Caco-2 (cell line): Measurements from ENCODE around the gene IFI16. TPM values are rescaled to one million over a fixed set of nuclear protein-coding genes. Genes with fewer than 3 reads are reported as not detected.

Experiments used
- BruUV-seq: library from RNA; stranded (reverse); fragments of 400-500 nt; replicated peaks from 2 replicates; lab custom pipeline; 2021; lab: Mats Ljungman, UMichigan
- CTCF ChIA-PET: fragments of 300-600 bp; sonication (Branson Sonifier 250); formaldehyde crosslinking; loops from one replicate; lab custom pipeline; 2022; ENCODE audit warnings: antibody characterized with exemption; lab: Charles Lee
- POLR2A ChIA-PET: fragments of 300-600 bp; sonication (Branson Sonifier 250); formaldehyde crosslinking; loops from one replicate; lab custom pipeline; 2022; ENCODE audit warnings: antibody characterized with exemption; lab: Charles Lee
- DNase-seq, 2 experiments: peaks; one replicate each; pipeline versions ENCODE4 v3.0.0 to v3.0.0-alpha.2; 2020 to 2022
- H3K27me3 ChIP-seq: replicated peaks from 2 replicates; pipeline ENCODE4 v1.6.0; 2011; ENCODE audit warnings: low read length; ENCODE audit not compliant: control insufficient read depth, insufficient read depth
- H3K36me3 ChIP-seq: 2 replicates; pipeline ENCODE4 v1.5.1; 2011; ENCODE audit warnings: low read length; ENCODE audit not compliant: control insufficient read depth, insufficient read depth
- H3K4me1 ChIP-seq: fragments of 250-450 bp; sonication (Bioruptor Pico); 2 replicates; pipeline ENCODE4 v1.5.1; 2020; ENCODE audit warnings: mild to moderate bottlenecking
- H3K4me3 ChIP-seq: 2 replicates; pipeline ENCODE4 v1.5.1; 2011; ENCODE audit warnings: low read depth, mild to moderate bottlenecking, control low read depth, low read length
- H3K9me3 ChIP-seq: fragments of 250-450 bp; sonication (Bioruptor Pico); 2 replicates; pipeline ENCODE4 v1.5.1; 2020; ENCODE audit warnings: mild to moderate bottlenecking, moderate library complexity
- H3K27ac Mint-ChIP-seq: one replicate; pipeline ENCODE4 v1.8.0; 2022; ENCODE audit warnings: mixed read lengths; ENCODE audit not compliant: unreplicated experiment
- H3K27me3 Mint-ChIP-seq: one replicate; pipeline ENCODE4 v1.8.0; 2022; ENCODE audit warnings: mixed read lengths; ENCODE audit not compliant: insufficient read depth, unreplicated experiment
- H3K36me3 Mint-ChIP-seq: one replicate; pipeline ENCODE4 v1.8.0; 2022; ENCODE audit warnings: mild to moderate bottlenecking, mixed read lengths; ENCODE audit not compliant: insufficient read depth, unreplicated experiment
- H3K4me1 Mint-ChIP-seq: one replicate; pipeline ENCODE4 v1.8.0; 2022; ENCODE audit warnings: low read depth, mixed read lengths; ENCODE audit not compliant: unreplicated experiment
- H3K4me3 Mint-ChIP-seq: one replicate; pipeline ENCODE4 v1.8.0; 2022; ENCODE audit warnings: mild to moderate bottlenecking, moderate library complexity, mixed read lengths; ENCODE audit not compliant: unreplicated experiment
- H3K9me3 Mint-ChIP-seq: one replicate; pipeline ENCODE4 v1.8.0; 2022; ENCODE audit warnings: mixed read lengths; ENCODE audit not compliant: unreplicated experiment
- CTCF ChIP-seq, 2 experiments: fragments of 200-600 bp in 1 of 2; IDR thresholded peaks; 1 replicate in 1 of 2; 2 replicates in 1 of 2; pipeline versions ENCODE4 v1.5.1 to v1.8.0; 2011 to 2022; ENCODE audit warnings: antibody characterized with exemption in 1 of 2, control low read depth in 1 of 2, inconsistent platforms in 1 of 2, low read depth in 1 of 2, low read length in 1 of 2, mild to moderate bottlenecking in 1 of 2, moderate library complexity in 1 of 2; ENCODE audit not compliant: insufficient read depth in 1 of 2, severe bottlenecking in 1 of 2, unreplicated experiment in 1 of 2
- intact Hi-C: fragments of 100-400 bp; cut with micrococcal nuclease; formaldehyde crosslinking; loops from one replicate; pipeline ENCODE4 v1.10.0; 2022; ENCODE audit not compliant: unreplicated experiment
- total RNA-seq: library from RNA; stranded (reverse); gene quantifications from 2 replicates; pipeline ENCODE4 v1.2.3, GENCODE V29; 2022

The IFI16 gene
- total RNA-seq, 1 experiment from 2014 or later = not detected

GRCh38 chr1:158969166-158969565 lies 40.5 kb upstream of the IFI16 start:
- no peak for TF ChIP-seq CTCF (IDR thresholded peaks at IDR 0.05; ENCODE audit: insufficient read depth in 1 of 2, low read depth in 1 of 2, low read length in 1 of 2, severe bottlenecking in 1 of 2, unreplicated experiment in 1 of 2)
- H3K4me3 ChIP-seq = no peak overlapping the region
- H3K27me3 ChIP-seq = no peaks in the 10 kb centered on the region
- H3K36me3 Mint-ChIP-seq = no peaks in the 10 kb centered on the region
- POLR2A ChIA-PET = no interaction called here
- no peaks in the 10 kb centered on the region for H3K4me1 ChIP-seq
- H3K4me3 Mint-ChIP-seq = no peak overlapping the region
- no peaks in the 10 kb centered on the region for H3K9me3 Mint-ChIP-seq
- H3K4me1 Mint-ChIP-seq = no peaks in the 10 kb centered on the region
- H3K27ac Mint-ChIP-seq = no peak overlapping the region
- no peaks in the 10 kb centered on the region for H3K9me3 ChIP-seq
- BruUV-seq = no TSS peak
- CTCF ChIA-PET = no interaction called here
- no peaks in the 10 kb centered on the region for H3K36me3 ChIP-seq
- no peak for DNase-seq
- intact Hi-C loops = no loop called here
- no peaks in the 10 kb centered on the region for H3K27me3 Mint-ChIP-seq

- no peaks in the 10 kb centered on the region for H3K36me3 ChIP-seq
- H3K4me1 Mint-ChIP-seq = no peaks in the 10 kb centered on the region
- H3K9me3 ChIP-seq = no peaks in the 10 kb centered on the region
- TF ChIP-seq CTCF (IDR thresholded peaks at IDR 0.05; ENCODE audit: insufficient read depth in 1 of 2, low read depth in 1 of 2, low read length in 1 of 2, severe bottlenecking in 1 of 2, unreplicated experiment in 1 of 2) = no peak
- no peaks in the 10 kb centered on the region for H3K36me3 Mint-ChIP-seq
- no peaks in the 10 kb centered on the region for H3K27me3 ChIP-seq
- DNase-seq = no peak
- ChIA-PET POLR2A (no interaction called here), CTCF (no interaction called here)
- H3K4me1 ChIP-seq = no peaks in the 10 kb centered on the region
- no peak overlapping the region for H3K4me3 Mint-ChIP-seq
- no peak overlapping the region for H3K4me3 ChIP-seq
- H3K9me3 Mint-ChIP-seq = no peaks in the 10 kb centered on the region
- H3K27me3 Mint-ChIP-seq = no peaks in the 10 kb centered on the region
- BruUV-seq = no TSS peak
- intact Hi-C loops = no loop called here
- no peak overlapping the region for H3K27ac Mint-ChIP-seq
Measured at GRCh38 chr1:158969855-158970254, 39.9 kb upstream of the IFI16 start.

- H3K36me3 Mint-ChIP-seq = no peaks in the 10 kb centered on the region
- TF ChIP-seq CTCF (IDR thresholded peaks at IDR 0.05; ENCODE audit: insufficient read depth in 1 of 2, low read depth in 1 of 2, low read length in 1 of 2, severe bottlenecking in 1 of 2, unreplicated experiment in 1 of 2) = peak in 1 of 2 experiments; percentile 9
- Histone ChIP-seq H3K4me3 (no peak overlapping the region), H3K27me3 (no peaks in the 10 kb centered on the region), H3K36me3 (no peaks in the 10 kb centered on the region), H3K4me1 (no peaks in the 10 kb centered on the region), H3K9me3 (no peaks in the 10 kb centered on the region)
- intact Hi-C loops = no loop called here
- no peaks in the 10 kb centered on the region for H3K4me1 Mint-ChIP-seq
- ChIA-PET CTCF (no interaction called here), POLR2A (no interaction called here)
- no peaks in the 10 kb centered on the region for H3K9me3 Mint-ChIP-seq
- H3K4me3 Mint-ChIP-seq = no peak overlapping the region
- no TSS peak for BruUV-seq
- H3K27me3 Mint-ChIP-seq = no peaks in the 10 kb centered on the region
- DNase-seq = no peak
- H3K27ac Mint-ChIP-seq = no peak overlapping the region
Measured at GRCh38 chr1:158972841-158973240, 36.9 kb upstream of the IFI16 start.
